Measurements from ENCODE around the gene DICER1. TPM values are rescaled to one million over a fixed set of nuclear protein-coding genes. Genes with fewer than 3 reads are reported as not detected.

The DICER1 gene
- total RNA-seq, 1 donor from 2014 or later: 70.0 TPM

DNA sequence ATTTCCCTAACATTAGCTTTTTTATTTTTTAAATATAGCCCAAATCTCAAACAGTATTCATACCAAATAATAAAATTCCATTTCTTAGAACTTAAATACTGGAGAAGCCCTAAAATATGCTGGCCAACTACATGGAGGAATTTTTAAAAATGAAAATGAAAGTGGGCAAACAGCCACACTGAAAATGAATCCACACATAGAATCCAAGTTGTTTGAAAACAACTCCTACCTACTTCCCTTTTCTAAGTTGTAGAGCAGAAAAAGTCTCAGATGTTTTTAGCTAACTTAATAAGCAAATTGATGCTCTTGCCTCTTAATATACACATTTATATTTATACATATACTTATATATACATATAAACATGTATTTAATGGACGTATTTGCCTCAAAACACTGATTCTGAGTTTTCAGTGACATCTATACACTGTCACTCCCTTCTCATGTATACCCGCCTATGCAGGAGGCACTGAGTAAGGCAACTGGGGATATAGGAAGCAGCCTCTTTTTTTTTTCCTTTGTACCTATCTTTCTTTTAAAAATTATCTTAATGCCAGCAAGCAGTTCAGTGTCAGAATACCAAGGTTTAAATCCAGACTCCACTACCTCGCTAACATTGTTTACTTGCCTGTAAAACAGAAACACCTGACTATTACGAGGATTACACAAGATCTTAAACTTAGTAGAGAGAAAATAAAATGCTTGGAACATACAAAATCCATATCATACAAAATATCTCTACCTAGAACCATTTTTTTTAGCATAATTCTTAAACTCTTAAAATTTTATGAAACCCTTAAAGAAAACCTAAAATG, 13.3 kb downstream of the DICER1 start:
- H3K4me3 Mint-ChIP-seq: no peak overlapping the region
- H3K4me3 ChIP-seq: no peak overlapping the region
- H3K4me2 ChIP-seq: no peak overlapping the region
- H4K20me1 ChIP-seq (ENCODE audit: low read depth): peaks cover 8% of the 10 kb centered on the region
- TF ChIP-seq EZH2 (IDR thresholded peaks at IDR 0.05): no peak
- TF ChIP-seq EZH2phosphoT487 (IDR thresholded peaks at IDR 0.05): no peak
- TF ChIP-seq, protein P1, sequence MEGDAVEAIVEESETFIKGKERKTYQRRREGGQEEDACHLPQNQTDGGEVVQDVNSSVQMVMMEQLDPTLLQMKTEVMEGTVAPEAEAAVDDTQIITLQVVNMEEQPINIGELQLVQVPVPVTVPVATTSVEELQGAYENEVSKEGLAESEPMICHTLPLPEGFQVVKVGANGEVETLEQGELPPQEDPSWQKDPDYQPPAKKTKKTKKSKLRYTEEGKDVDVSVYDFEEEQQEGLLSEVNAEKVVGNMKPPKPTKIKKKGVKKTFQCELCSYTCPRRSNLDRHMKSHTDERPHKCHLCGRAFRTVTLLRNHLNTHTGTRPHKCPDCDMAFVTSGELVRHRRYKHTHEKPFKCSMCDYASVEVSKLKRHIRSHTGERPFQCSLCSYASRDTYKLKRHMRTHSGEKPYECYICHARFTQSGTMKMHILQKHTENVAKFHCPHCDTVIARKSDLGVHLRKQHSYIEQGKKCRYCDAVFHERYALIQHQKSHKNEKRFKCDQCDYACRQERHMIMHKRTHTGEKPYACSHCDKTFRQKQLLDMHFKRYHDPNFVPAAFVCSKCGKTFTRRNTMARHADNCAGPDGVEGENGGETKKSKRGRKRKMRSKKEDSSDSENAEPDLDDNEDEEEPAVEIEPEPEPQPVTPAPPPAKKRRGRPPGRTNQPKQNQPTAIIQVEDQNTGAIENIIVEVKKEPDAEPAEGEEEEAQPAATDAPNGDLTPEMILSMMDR (IDR thresholded peaks at IDR 0.05): no peak
- H3K4me1 ChIP-seq: peaks cover 28% of the 10 kb centered on the region
- peaks cover 3% of the 10 kb centered on the region for H3K27me3 Mint-ChIP-seq (ENCODE audit: insufficient read depth, low read depth)
- no peak overlapping the region for H3K27ac Mint-ChIP-seq
- no peaks in the 10 kb centered on the region for H3K27me3 ChIP-seq
- peaks cover 16% of the 10 kb centered on the region for H3K4me1 Mint-ChIP-seq
- H3K79me2 ChIP-seq (ENCODE audit: low read depth): peaks cover 100% of the 10 kb centered on the region
- H3K36me3 Mint-ChIP-seq: peaks cover 45% of the 10 kb centered on the region
- no peaks in the 10 kb centered on the region for H3K36me3 ChIP-seq
- no peak overlapping the region for H2AFZ ChIP-seq (replicated peaks)
- peaks cover 7% of the 10 kb centered on the region for H3F3A ChIP-seq (ENCODE audit: low read depth)
- peaks cover 8% of the 10 kb centered on the region for H3K9me3 ChIP-seq (ENCODE audit: low read depth)
- H3K27ac ChIP-seq: no peak overlapping the region
- peaks cover 40% of the 10 kb centered on the region for H3K9me3 Mint-ChIP-seq
- no peak for DNase-seq (ENCODE audit: low spot score)
- no peak overlapping the region for H3K9ac ChIP-seq

GRCh38 chr14:95142208-95142607, 15.1 kb downstream of the DICER1 start:
- Histone ChIP-seq H3K36me3 (no peaks in the 10 kb centered on the region), H3K27me3 (no peaks in the 10 kb centered on the region), H3F3A (ENCODE audit: low read depth) (peaks cover 18% of the 10 kb centered on the region), H3K4me1 (peaks cover 41% of the 10 kb centered on the region), H3K9me3 (ENCODE audit: low read depth) (peaks cover 8% of the 10 kb centered on the region), H2AFZ (replicated peaks) (no peak overlapping the region), H4K20me1 (ENCODE audit: low read depth) (peaks cover 20% of the 10 kb centered on the region), H3K27ac (no peak overlapping the region), H3K9ac (no peak overlapping the region), H3K4me2 (no peak overlapping the region), H3K79me2 (ENCODE audit: low read depth) (peaks cover 97% of the 10 kb centered on the region), H3K4me3 (no peak overlapping the region)
- H3K27ac Mint-ChIP-seq: no peak overlapping the region
- H3K4me1 Mint-ChIP-seq: peaks cover 26% of the 10 kb centered on the region
- peaks cover 29% of the 10 kb centered on the region for H3K36me3 Mint-ChIP-seq
- peaks cover 25% of the 10 kb centered on the region for H3K9me3 Mint-ChIP-seq
- H3K4me3 Mint-ChIP-seq: no peak overlapping the region
- no peak for DNase-seq (ENCODE audit: low spot score)
- peaks cover 3% of the 10 kb centered on the region for H3K27me3 Mint-ChIP-seq (ENCODE audit: insufficient read depth, low read depth)
- TF ChIP-seq EZH2 (IDR thresholded peaks at IDR 0.05) (no peak), EZH2phosphoT487 (IDR thresholded peaks at IDR 0.05) (no peak)
- TF ChIP-seq, protein P1 (IDR thresholded peaks at IDR 0.05): no peak

DNA sequence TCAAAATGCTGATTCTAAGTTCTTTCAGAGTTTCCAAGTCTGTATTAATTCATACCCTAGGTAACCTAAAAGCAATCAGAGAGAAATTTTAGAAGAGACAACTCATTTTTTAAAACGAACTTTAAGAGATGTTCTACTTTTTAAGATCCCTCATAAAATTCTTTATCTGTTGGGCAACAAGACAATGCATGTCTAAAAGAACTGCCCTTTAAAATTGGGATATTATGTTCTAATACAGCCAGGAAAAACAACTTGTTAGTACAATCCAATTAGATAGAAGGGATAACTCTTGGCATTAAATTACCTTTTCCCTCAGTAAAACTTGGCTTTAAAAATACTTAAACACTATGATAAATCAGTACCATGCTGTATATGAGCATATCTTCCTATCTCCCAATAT, 15.6 kb downstream of the DICER1 start:
- Histone ChIP-seq H3K79me2 (ENCODE audit: low read depth) (peaks cover 97% of the 10 kb centered on the region), H3K9ac (no peak overlapping the region), H3K9me3 (ENCODE audit: low read depth) (peaks cover 8% of the 10 kb centered on the region), H3K4me3 (no peak overlapping the region), H3K36me3 (no peaks in the 10 kb centered on the region), H3K4me2 (no peak overlapping the region), H3K27ac (peak overlapping the region; percentile 50), H4K20me1 (ENCODE audit: low read depth) (peaks cover 20% of the 10 kb centered on the region), H2AFZ (replicated peaks) (no peak overlapping the region), H3K27me3 (no peaks in the 10 kb centered on the region), H3K4me1 (peaks cover 44% of the 10 kb centered on the region), H3F3A (ENCODE audit: low read depth) (peaks cover 23% of the 10 kb centered on the region)
- Mint-ChIP-seq H3K27ac (no peak overlapping the region), H3K27me3 (ENCODE audit: insufficient read depth, low read depth) (peaks cover 5% of the 10 kb centered on the region), H3K36me3 (peaks cover 24% of the 10 kb centered on the region), H3K9me3 (peaks cover 22% of the 10 kb centered on the region), H3K4me3 (no peak overlapping the region), H3K4me1 (peaks cover 29% of the 10 kb centered on the region)
- no peak for TF ChIP-seq EZH2phosphoT487 (IDR thresholded peaks at IDR 0.05)
- TF ChIP-seq, protein P1 (IDR thresholded peaks at IDR 0.05): no peak
- TF ChIP-seq EZH2 (IDR thresholded peaks at IDR 0.05): no peak
- DNase-seq (ENCODE audit: low spot score): no peak

Data from neural progenitor cell (in vitro differentiated cells).